B cell (primary cell): ENCODE results near the gene ANK2. TPM values are rescaled to one million over a fixed set of nuclear protein-coding genes. Genes with fewer than 3 reads are reported as not detected.

Experiments used
- ATAC-seq: fragments of 200-7000 bp; cut with Tn5 transposase; one replicate; pipeline ENCODE4 v1.10.0; 2021; ENCODE audit warnings: low read depth, mild to moderate bottlenecking, moderate number of reproducible peaks, moderate library complexity
- CTCF ChIA-PET: fragments of 350-600 bp; sonication (Branson Sonifier 250); formaldehyde crosslinking; loops from one replicate; lab custom pipeline; 2021; ENCODE audit warnings: antibody characterized with exemption, inconsistent platforms; lab: Charles Lee
- POLR2A ChIA-PET: fragments of 350-600 bp; sonication (Branson Sonifier 250); formaldehyde crosslinking; loops from one replicate; lab custom pipeline; 2021; ENCODE audit warnings: antibody characterized with exemption; lab: Charles Lee
- DNase-seq: peaks from one replicate; pipeline ENCODE4 v3.0.0; 2013
- H2AFZ ChIP-seq: 2 replicates; pipeline ENCODE4 v1.6.1; 2012; ENCODE audit warnings: mild to moderate bottlenecking, low read depth, low read length; ENCODE audit not compliant: insufficient read depth, poor library complexity, severe bottlenecking
- H3K27ac ChIP-seq, 2 donors: 1 replicate in 1 of 2; 2 replicates in 1 of 2; pipeline ENCODE4 v1.5.1; 2012 to 2013; ENCODE audit warnings: low read length in 2 of 2, mild to moderate bottlenecking in 2 of 2, moderate library complexity in 1 of 2
- H3K27me3 ChIP-seq, 4 experiments: fragments of 200-600 bp in 1 of 4; sonication (generic) in 1 of 4; replicated peaks in 1 of 4; 1 replicate in 2 of 4; 2 replicates in 2 of 4; pipeline versions ENCODE4 v1.6.1 to v1.7.0; 2013 to 2016; ENCODE audit warnings: low read length in 3 of 4, mild to moderate bottlenecking in 2 of 4, mixed read lengths in 1 of 4, moderate library complexity in 1 of 4; ENCODE audit not compliant: insufficient read depth in 4 of 4, control insufficient read depth in 3 of 4; ENCODE audit errors: control extremely low read depth in 1 of 4
- H3K36me3 ChIP-seq, 2 experiments: replicated peaks in 1 of 2; 1 replicate in 1 of 2; 2 replicates in 1 of 2; pipeline versions ENCODE4 v1.6.1 to v1.7.1; 2013; ENCODE audit warnings: low read length in 1 of 2; ENCODE audit not compliant: insufficient read depth in 2 of 2, control insufficient read depth in 1 of 2; ENCODE audit errors: control extremely low read depth in 1 of 2, extremely low read depth in 1 of 2
- H3K4me1 ChIP-seq, 2 donors: fragments of 200-600 bp in 1 of 2; sonication (generic) in 1 of 2; 1 replicate in 1 of 2; 2 replicates in 1 of 2; pipeline versions ENCODE4 v1.5.1 to v1.6.1; 2013 to 2017; ENCODE audit warnings: low read length in 2 of 2; ENCODE audit not compliant: control insufficient read depth in 2 of 2, insufficient read depth in 2 of 2
- H3K4me2 ChIP-seq: replicated peaks from 2 replicates; pipeline ENCODE3; 2012; ENCODE audit warnings: mild to moderate bottlenecking, low read depth, low read length; ENCODE audit not compliant: poor library complexity, severe bottlenecking
- H3K4me3 ChIP-seq, 5 experiments: fragments of 200-600 bp in 1 of 5; sonication (generic) in 1 of 5; 1 replicate in 3 of 5; 2 replicates in 2 of 5; pipeline versions ENCODE4 v1.5.1 to v1.7.0; 2011 to 2016; ENCODE audit warnings: low read length in 4 of 5, mild to moderate bottlenecking in 4 of 5, low read depth in 2 of 5, control low read depth in 1 of 5, moderate library complexity in 1 of 5; ENCODE audit not compliant: insufficient read depth in 1 of 5; ENCODE audit errors: control extremely low read depth in 1 of 5, extremely low read depth in 1 of 5
- H3K79me2 ChIP-seq: fragments of 200-600 bp; sonication (generic); one replicate; pipeline ENCODE4 v1.6.0; 2016; ENCODE audit warnings: low read length; ENCODE audit not compliant: control insufficient read depth, insufficient read depth
- H3K9ac ChIP-seq: fragments of 200-600 bp; sonication (generic); 2 replicates; pipeline ENCODE4 v1.6.1; 2017; ENCODE audit warnings: mild to moderate bottlenecking, low read length, moderate library complexity
- H3K9me3 ChIP-seq, 3 donors: one replicate each; pipeline versions ENCODE4 v1.6.1 to v1.7.1; 2013; ENCODE audit warnings: low read length in 2 of 3; ENCODE audit not compliant: control insufficient read depth in 2 of 3, insufficient read depth in 1 of 3; ENCODE audit errors: control extremely low read depth in 1 of 3
- H4K20me1 ChIP-seq: 2 replicates; pipeline ENCODE4 v1.6.0; 2012; ENCODE audit warnings: mild to moderate bottlenecking, low read length; ENCODE audit not compliant: insufficient read depth, control insufficient read depth, poor library complexity, severe bottlenecking
- H3K27ac Mint-ChIP-seq: one replicate; pipeline ENCODE4 v1.8.0; 2021; ENCODE audit warnings: mixed read lengths
- H3K27me3 Mint-ChIP-seq: one replicate; pipeline ENCODE4 v1.8.0; 2021; ENCODE audit warnings: mixed read lengths
- H3K4me1 Mint-ChIP-seq: one replicate; pipeline ENCODE4 v1.8.0; 2021; ENCODE audit warnings: mixed read lengths
- H3K4me3 Mint-ChIP-seq: one replicate; pipeline ENCODE4 v1.8.0; 2021; ENCODE audit warnings: mixed read lengths
- H3K9me3 Mint-ChIP-seq: one replicate; pipeline ENCODE4 v1.8.0; 2022; ENCODE audit warnings: mixed read lengths; ENCODE audit not compliant: insufficient read depth
- EZH2 ChIP-seq: IDR thresholded peaks from 2 replicates; pipeline ENCODE4 v1.6.1; 2012; ENCODE audit warnings: borderline replicate concordance, low read depth, mild to moderate bottlenecking, moderate library complexity, low read length; ENCODE audit not compliant: insufficient read depth, poor library complexity, severe bottlenecking
- WGBS: methylation state at CpG from one replicate; pipeline ENCODE4 v1.1.5; 2013; ENCODE audit warnings: missing lambda C conversion rate; ENCODE audit not compliant: insufficient coverage; 5-methylcytosine and 5-hydroxymethylcytosine counted together
- intact Hi-C: fragments of 100-400 bp; cut with micrococcal nuclease; formaldehyde crosslinking; loops from one replicate; pipeline ENCODE4 v1.10.0; 2022
- polyA plus RNA-seq: library from polyadenylated mRNA; depleted of rRNA; stranded (reverse); fragments of >200 nt; gene quantifications from 2 replicates; pipeline ENCODE4 v1.2.3, GENCODE V29; 2012
- small RNA-seq: library from RNA; depleted of rRNA; stranded (forward); fragments of <200 nt; gene quantifications from one replicate; pipeline ENCODE3, GENCODE V24; 2012; ENCODE audit warnings: low replicate concordance, low read depth; ENCODE audit not compliant: insufficient read length
- total RNA-seq, 2 donors: library from RNA; stranded (reverse); fragments of 120-200 nt in 1 of 2; gene quantifications; 1 replicate in 1 of 2; 2 replicates in 1 of 2; pipeline versions ENCODE4 v1.2.3 to v1.2.4, GENCODE V29; 2013 to 2022
- TF ChIP-seq, protein P1 (sequence below): fragments of 200-600 bp; IDR thresholded peaks from one replicate; pipeline ENCODE4 v1.8.0; 2022; ENCODE audit warnings: antibody characterized with exemption, mild to moderate bottlenecking

The ANK2 gene
- total and polyA plus RNA-seq, 2 donors (not counting 1 experiment from before 2014, with no cell fraction given), result 0.16 to 3.6 TPM

GRCh38 chr4:113433116-113433515 is 383.7 kb downstream of the ANK2 start:
- CTCF ChIA-PET, result no interaction called here
- H3K4me1 Mint-ChIP-seq, result no peaks in the 10 kb centered on the region
- Histone ChIP-seq H2AFZ (no peak overlapping the region), H4K20me1 (no peaks in the 10 kb centered on the region), H3K4me2 (no peak overlapping the region), H3K4me3 (no peak overlapping the region), H3K79me2 (no peaks in the 10 kb centered on the region), H3K9ac (no peak overlapping the region), H3K9me3 (peaks cover 0 to 3% (median 2%) of the 10 kb centered on the region in 3 donors), H3K36me3 (no peaks in the 10 kb centered on the region), H3K27ac (no peak overlapping the region), H3K4me1 (no peaks in the 10 kb centered on the region), H3K27me3 (peaks cover 0 to 3% (median 1%) of the 10 kb centered on the region in 4 experiments)
- no peaks in the 10 kb centered on the region for H3K9me3 Mint-ChIP-seq
- peaks cover 15% of the 10 kb centered on the region for H3K27me3 Mint-ChIP-seq
- POLR2A ChIA-PET, result no interaction called here
- no peak overlapping the region for H3K4me3 Mint-ChIP-seq
- no peak for DNase-seq
- intact Hi-C loops, result no loop called here
- no CpG with 5 or more reads among the region's 1 CpG for WGBS
- no peak for TF ChIP-seq EZH2
- TF ChIP-seq, protein P1, sequence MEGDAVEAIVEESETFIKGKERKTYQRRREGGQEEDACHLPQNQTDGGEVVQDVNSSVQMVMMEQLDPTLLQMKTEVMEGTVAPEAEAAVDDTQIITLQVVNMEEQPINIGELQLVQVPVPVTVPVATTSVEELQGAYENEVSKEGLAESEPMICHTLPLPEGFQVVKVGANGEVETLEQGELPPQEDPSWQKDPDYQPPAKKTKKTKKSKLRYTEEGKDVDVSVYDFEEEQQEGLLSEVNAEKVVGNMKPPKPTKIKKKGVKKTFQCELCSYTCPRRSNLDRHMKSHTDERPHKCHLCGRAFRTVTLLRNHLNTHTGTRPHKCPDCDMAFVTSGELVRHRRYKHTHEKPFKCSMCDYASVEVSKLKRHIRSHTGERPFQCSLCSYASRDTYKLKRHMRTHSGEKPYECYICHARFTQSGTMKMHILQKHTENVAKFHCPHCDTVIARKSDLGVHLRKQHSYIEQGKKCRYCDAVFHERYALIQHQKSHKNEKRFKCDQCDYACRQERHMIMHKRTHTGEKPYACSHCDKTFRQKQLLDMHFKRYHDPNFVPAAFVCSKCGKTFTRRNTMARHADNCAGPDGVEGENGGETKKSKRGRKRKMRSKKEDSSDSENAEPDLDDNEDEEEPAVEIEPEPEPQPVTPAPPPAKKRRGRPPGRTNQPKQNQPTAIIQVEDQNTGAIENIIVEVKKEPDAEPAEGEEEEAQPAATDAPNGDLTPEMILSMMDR, result no peak
- no peak for ATAC-seq
- H3K27ac Mint-ChIP-seq, result no peak overlapping the region

Small RNA genes lying within 50 kb of the gene (small RNA-seq; reads per million reads assigned to genes)
- gene MIR8082, result not detected
- not detected for gene RN7SL184P
- 0.57 reads per million for gene RNU1-138P
